ENCODE measurements around the gene HSP90B1. TPM values are rescaled to one million over a fixed set of nuclear protein-coding genes. Genes with fewer than 3 reads are reported as not detected.

HSP90B1 gene
- total RNA-seq, 2 donors from 2014 or later, result 591 to 724 TPM

- DNase-seq (no peak), ATAC-seq (no peak)
- intact Hi-C loops (cut with DNase I), result no loop called here
Observed at GRCh38 chr12:103964805-103965204, 34.6 kb downstream of the HSP90B1 start.

- DNase-seq, result no peak
- no peak for ATAC-seq
- intact Hi-C loops (cut with DNase I), result no loop called here
Observed at GRCh38 chr12:103965255-103965589, 35.0 kb downstream of the HSP90B1 start.

- intact Hi-C loops (cut with DNase I), result no loop called here
- DNase-seq, result peak; percentile 98
- ATAC-seq, result peak; percentile 99
Observed at GRCh38 chr12:103965590-103966504, 35.6 kb downstream of the HSP90B1 start, which contains the start of gene TDG. TSS of gene TDG (plus strand) at chr12:103965872. CDS start at chr12:103966038, 166 bp downstream.

GRCh38 chr12:103966736-103967135 lies 36.5 kb downstream of the HSP90B1 start:
- intact Hi-C loops (cut with DNase I), result no loop called here
- ATAC-seq (no peak), DNase-seq (no peak)

- ATAC-seq (no peak), DNase-seq (no peak)
- intact Hi-C loops (cut with DNase I), result no loop called here
Observed at GRCh38 chr12:103969391-103969790, 39.2 kb downstream of the HSP90B1 start.

GRCh38 chr12:103973909-103974308 lies 43.7 kb downstream of the HSP90B1 start:
- ATAC-seq (no peak), DNase-seq (no peak)
- intact Hi-C loops (cut with DNase I), result no loop called here

- intact Hi-C loops (cut with DNase I), result no loop called here
- DNase-seq (no peak), ATAC-seq (peak in 1 of 2 donors; percentile 47)
Observed at GRCh38 chr12:103975368-103975767, 45.2 kb downstream of the HSP90B1 start.

- ATAC-seq (no peak), DNase-seq (no peak)
- intact Hi-C loops (cut with DNase I), result no loop called here
Observed at GRCh38 chr12:103978384-103978982, 48.3 kb downstream of the HSP90B1 start.

- no peak for ATAC-seq
Observed at GRCh38 chr12:103986829-103987228, 56.6 kb downstream of the HSP90B1 start.

GRCh38 chr12:103994235-103994634 lies 64.0 kb downstream of the HSP90B1 start:
- no peak for ATAC-seq
- DNase-seq, result no peak
- intact Hi-C loops (cut with DNase I), result no loop called here

More at GRCh38 chr12:103986829-103987228, 56.6 kb downstream of the HSP90B1 start:
- DNase-seq, result no peak
- intact Hi-C loops (cut with DNase I), result no loop called here

GRCh38 chr12:103996595-103996994 lies 66.4 kb downstream of the HSP90B1 start:
- ATAC-seq (peak in 1 of 2 donors; percentile 26), DNase-seq (no peak)
- intact Hi-C loops (cut with DNase I), result no loop called here

GRCh38 chr12:103997286-103997900 lies 67.2 kb downstream of the HSP90B1 start:
- DNase-seq (peak; percentile 66), ATAC-seq (peak; percentile 44 to 93)
- intact Hi-C loops (cut with DNase I), result no loop called here

Other genes with a start within 250 kb of the HSP90B1 start
- gene NT5DC3, start 89.2 kb upstream of the HSP90B1 start, total RNA-seq, result 1 to 10 TPM; 2.4 to 4.9 TPM
- 10 to 100 TPM; 10.8 to 20.1 TPM for gene TDG, start 35.5 kb downstream of the HSP90B1 start, total RNA-seq
- 10 to 100 TPM in 1 of 2 donors, 1 to 10 TPM in 1; 7.5 to 12.8 TPM for gene GLT8D2, start 119.8 kb downstream of the HSP90B1 start, total RNA-seq
- 10 to 100 TPM in 1 of 2 donors, 1 to 10 TPM in 1; 9.2 to 10.2 TPM for gene HCFC2, start 134.1 kb downstream of the HSP90B1 start, total RNA-seq
- 10 to 100 TPM; 30.3 to 33.9 TPM for gene NFYB, start 207.8 kb downstream of the HSP90B1 start, total RNA-seq

Measured in left cardiac atrium (tissue), 4 donors.